GM18868 (cell line): ENCODE data around the gene SERINC2.
"Not testable (repeated sequence)": the region's sequence is repeated elsewhere in the genome, so short reads cannot be mapped to it uniquely, and the experiment has no call there.

Experiments used
- ATAC-seq: cut with Tn5 transposase; IDR thresholded peaks from one replicate; pipeline ENCODE4 v1.9.1; 2021; ENCODE audit warnings: mild to moderate bottlenecking, moderate library complexity; ENCODE audit not compliant: unreplicated experiment

The SERINC2 gene

GRCh38 chr1:31382379-31382989 lies 30.5 kb upstream of the SERINC2 start:
- ATAC-seq = no peak

GRCh38 chr1:31383967-31384366 lies 29.0 kb upstream of the SERINC2 start:
- ATAC-seq = no peak

GRCh38 chr1:31386576-31387243 lies 26.3 kb upstream of the SERINC2 start:
- ATAC-seq = not testable (repeated sequence)

- ATAC-seq = no peak
Measured at GRCh38 chr1:31387612-31388011, 25.4 kb upstream of the SERINC2 start.

- no peak for ATAC-seq
Measured at GRCh38 chr1:31389616-31390015, 23.4 kb upstream of the SERINC2 start.

GRCh38 chr1:31390071-31390470 lies 22.9 kb upstream of the SERINC2 start:
- no peak for ATAC-seq

- no peak for ATAC-seq
Measured at GRCh38 chr1:31393463-31393862, 19.6 kb upstream of the SERINC2 start.

GRCh38 chr1:31394584-31395193 lies 18.3 kb upstream of the SERINC2 start:
- peak; percentile 59 for ATAC-seq

GRCh38 chr1:31396633-31397351 lies 16.2 kb upstream of the SERINC2 start:
- no peak for ATAC-seq

GRCh38 chr1:31397360-31398095 lies 15.5 kb upstream of the SERINC2 start:
- ATAC-seq = no peak

- ATAC-seq = no peak
Measured at GRCh38 chr1:31398246-31398645, 14.8 kb upstream of the SERINC2 start.

GRCh38 chr1:31399976-31400375 lies 13.0 kb upstream of the SERINC2 start:
- no peak for ATAC-seq

GRCh38 chr1:31400393-31400792 lies 12.6 kb upstream of the SERINC2 start:
- no peak for ATAC-seq

- no peak for ATAC-seq
Measured at GRCh38 chr1:31401241-31401640, 11.8 kb upstream of the SERINC2 start.

- no peak for ATAC-seq
Measured at GRCh38 chr1:31405578-31406245, 7.3 kb upstream of the SERINC2 start.

- no peak for ATAC-seq
Measured at GRCh38 chr1:31407029-31407626, 5.9 kb upstream of the SERINC2 start.

GRCh38 chr1:31408788-31409318 lies 4.2 kb upstream of the SERINC2 start:
- no peak for ATAC-seq

- ATAC-seq = no peak
Measured at GRCh38 chr1:31409946-31410858, 2.8 kb upstream of the SERINC2 start.

GRCh38 chr1:31410871-31411270 lies 2.1 kb upstream of the SERINC2 start:
- ATAC-seq = no peak
